Measurements from ENCODE around the gene FLOT2. TPM values are rescaled to one million over a fixed set of nuclear protein-coding genes. Genes with fewer than 3 reads are reported as not detected.

The FLOT2 gene
- total RNA-seq, 4 donors from 2014 or later = 44.8 to 81.8 (median 65.2) TPM

DNA sequence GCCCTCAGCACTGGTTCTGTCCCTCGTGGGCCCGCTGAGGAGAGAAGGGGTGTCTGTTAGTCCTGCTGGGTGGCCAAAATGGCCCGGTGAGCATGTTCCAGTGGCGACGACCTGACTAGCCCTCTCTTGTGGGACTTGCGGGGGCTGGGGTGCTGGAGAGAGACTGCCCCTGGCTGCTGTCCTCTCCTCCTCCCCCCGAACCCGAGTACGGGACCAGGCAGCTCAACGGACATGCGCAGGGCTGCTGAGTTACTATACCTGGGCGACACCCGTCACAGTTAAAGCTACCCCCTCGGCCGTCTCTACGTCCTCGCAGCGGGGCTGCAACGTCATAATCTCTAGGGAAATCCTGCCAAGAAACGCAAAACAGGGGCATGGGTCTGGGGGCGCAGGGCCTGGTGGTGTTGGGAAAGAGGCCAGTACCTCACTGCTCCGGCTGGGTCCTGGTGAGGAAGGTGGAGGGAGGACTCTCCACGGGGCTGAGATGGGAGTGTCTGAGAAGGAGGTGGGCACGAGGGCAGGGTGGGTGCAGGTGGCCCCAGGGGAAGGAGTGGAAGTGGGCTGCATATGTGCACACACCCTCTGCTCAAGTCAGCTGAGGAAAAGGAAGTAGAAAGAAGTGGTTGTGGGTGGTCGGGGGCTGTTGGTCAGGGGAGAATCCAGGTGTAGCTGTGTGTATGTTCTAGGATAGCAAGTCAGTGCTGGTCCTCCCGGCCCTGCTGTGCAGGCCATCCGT lies 13.4 kb downstream of the FLOT2 start:
- no peak for DNase-seq
- Histone ChIP-seq H3K9me3 (no peaks in the 10 kb centered on the region), H3K27ac (no peak overlapping the region), H3K4me1 (no peaks in the 10 kb centered on the region), H3K27me3 (no peaks in the 10 kb centered on the region), H3K36me3 (peaks cover 51 to 97% (median 63%) of the 10 kb centered on the region in 3 donors), H3K4me3 (no peak overlapping the region)
- TF ChIP-seq, protein P1, sequence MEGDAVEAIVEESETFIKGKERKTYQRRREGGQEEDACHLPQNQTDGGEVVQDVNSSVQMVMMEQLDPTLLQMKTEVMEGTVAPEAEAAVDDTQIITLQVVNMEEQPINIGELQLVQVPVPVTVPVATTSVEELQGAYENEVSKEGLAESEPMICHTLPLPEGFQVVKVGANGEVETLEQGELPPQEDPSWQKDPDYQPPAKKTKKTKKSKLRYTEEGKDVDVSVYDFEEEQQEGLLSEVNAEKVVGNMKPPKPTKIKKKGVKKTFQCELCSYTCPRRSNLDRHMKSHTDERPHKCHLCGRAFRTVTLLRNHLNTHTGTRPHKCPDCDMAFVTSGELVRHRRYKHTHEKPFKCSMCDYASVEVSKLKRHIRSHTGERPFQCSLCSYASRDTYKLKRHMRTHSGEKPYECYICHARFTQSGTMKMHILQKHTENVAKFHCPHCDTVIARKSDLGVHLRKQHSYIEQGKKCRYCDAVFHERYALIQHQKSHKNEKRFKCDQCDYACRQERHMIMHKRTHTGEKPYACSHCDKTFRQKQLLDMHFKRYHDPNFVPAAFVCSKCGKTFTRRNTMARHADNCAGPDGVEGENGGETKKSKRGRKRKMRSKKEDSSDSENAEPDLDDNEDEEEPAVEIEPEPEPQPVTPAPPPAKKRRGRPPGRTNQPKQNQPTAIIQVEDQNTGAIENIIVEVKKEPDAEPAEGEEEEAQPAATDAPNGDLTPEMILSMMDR (IDR thresholded peaks at IDR 0.05) = no peak
- no peak for TF ChIP-seq POLR2A (IDR thresholded peaks at IDR 0.05)
- WGBS, 2 donors = 81% methylated on average over 12 to 14 of the region's 27 CpGs
- intact Hi-C loops (cut with DNase I) = no loop called here

DNA sequence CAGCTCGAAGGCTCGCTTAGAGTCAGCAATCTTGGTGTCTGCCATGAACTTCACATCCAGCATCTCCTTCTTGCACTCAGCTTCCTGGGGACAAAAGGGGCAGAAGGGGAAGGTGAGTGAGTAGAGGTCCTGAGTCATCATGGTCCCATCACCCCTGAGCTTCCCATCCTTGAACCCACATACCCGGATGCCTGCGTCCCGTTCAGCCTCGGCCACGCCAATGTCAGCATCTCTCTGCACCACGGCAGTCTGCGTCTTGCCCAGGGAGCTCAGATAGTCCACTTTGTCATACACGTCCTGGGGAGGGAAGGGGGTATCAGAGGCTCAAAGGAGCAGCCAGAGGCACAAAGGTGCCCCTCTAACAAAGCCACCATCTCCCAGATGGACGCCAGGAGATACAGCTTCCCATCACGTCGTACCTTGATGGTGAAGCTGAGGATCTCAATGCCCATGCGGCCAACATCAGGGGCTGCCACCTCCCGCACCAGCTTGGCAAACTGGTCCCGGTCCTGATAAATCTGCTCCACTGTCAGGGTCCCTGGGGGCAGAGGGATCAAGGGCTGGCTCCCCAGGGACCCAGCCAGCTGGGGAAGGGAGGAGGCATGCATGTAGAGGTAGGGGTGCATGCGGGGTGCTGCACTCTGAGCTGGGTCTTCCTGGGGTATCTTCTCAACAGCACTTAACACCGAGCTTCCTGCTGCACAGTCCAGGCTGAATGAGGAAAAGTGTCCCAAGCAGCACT lies 15.2 kb downstream of the FLOT2 start:
- H3K9me3 ChIP-seq = no peaks in the 10 kb centered on the region
- no peaks in the 10 kb centered on the region for H3K27me3 ChIP-seq
- TF ChIP-seq, protein P1 (IDR thresholded peaks at IDR 0.05) = no peak
- no peak for TF ChIP-seq POLR2A (IDR thresholded peaks at IDR 0.05)
- no peaks in the 10 kb centered on the region for H3K4me1 ChIP-seq
- no peak overlapping the region for H3K27ac ChIP-seq
- H3K36me3 ChIP-seq = peaks cover 49 to 100% (median 70%) of the 10 kb centered on the region in 3 donors
- H3K4me3 ChIP-seq = no peak overlapping the region
- intact Hi-C loops (cut with DNase I) = no loop called here
- 93 to 95% methylated on average over 10 to 13 of the region's 18 CpGs for WGBS, 2 donors
- DNase-seq = no peak

DNA sequence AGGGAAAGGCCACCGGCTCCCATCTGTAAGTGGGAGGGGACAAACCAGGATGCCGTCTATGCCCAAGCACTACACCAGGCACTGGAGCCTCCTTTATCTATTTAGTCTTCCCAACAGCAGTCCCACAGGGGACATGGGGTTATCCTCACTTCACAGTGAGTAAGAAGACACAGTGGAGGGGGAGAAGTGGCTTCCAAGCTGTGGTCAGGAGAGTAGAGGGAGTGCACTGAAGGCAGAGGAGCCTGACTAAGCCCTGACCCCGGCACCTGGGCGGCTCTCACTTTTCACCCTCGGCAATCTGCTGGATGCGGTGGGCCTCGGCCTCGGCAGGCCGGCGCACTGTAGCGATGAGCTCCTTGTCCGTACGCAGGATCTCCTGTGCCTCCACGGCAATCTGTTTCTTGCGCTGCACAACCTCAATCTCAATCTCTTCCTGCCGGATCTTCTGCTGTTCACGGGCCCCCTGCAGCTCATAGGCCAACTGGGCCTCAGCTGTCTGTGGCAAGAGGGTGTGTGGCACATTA lies 15.9 kb downstream of the FLOT2 start:
- Histone ChIP-seq H3K27ac (no peak overlapping the region), H3K4me1 (no peaks in the 10 kb centered on the region), H3K27me3 (no peaks in the 10 kb centered on the region), H3K36me3 (peaks cover 46 to 93% (median 70%) of the 10 kb centered on the region in 3 donors), H3K9me3 (no peaks in the 10 kb centered on the region), H3K4me3 (no peak overlapping the region)
- 92 to 95% methylated on average over 13 to 17 of the region's 17 CpGs for WGBS, 2 donors
- TF ChIP-seq, protein P1 (IDR thresholded peaks at IDR 0.05) = no peak
- no peak for TF ChIP-seq POLR2A (IDR thresholded peaks at IDR 0.05)
- no peak for DNase-seq
- intact Hi-C loops (cut with DNase I) = no loop called here

DNA sequence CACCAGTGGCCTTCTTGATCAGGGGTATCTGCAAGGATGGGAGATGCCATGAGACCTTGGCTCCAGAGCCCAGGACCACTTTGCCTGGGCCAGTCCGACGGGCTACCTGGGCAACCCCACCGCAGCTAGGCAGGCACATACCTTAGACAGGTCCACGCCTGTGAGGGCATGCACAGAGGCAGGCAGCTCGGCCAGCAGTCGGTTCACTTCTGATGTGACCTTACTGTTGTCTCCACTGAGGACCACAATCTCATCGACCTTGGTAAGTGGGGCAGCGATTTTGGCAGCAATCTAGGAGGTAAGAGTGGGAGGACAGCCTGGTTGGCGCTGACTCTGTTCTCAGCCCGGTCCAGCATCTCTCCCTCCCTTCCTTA lies 17.0 kb downstream of the FLOT2 start:
- TF ChIP-seq, protein P1 (IDR thresholded peaks at IDR 0.05) = no peak
- no peak for TF ChIP-seq POLR2A (IDR thresholded peaks at IDR 0.05)
- Histone ChIP-seq H3K36me3 (peaks cover 45 to 82% (median 70%) of the 10 kb centered on the region in 3 donors), H3K9me3 (no peaks in the 10 kb centered on the region), H3K4me3 (no peak overlapping the region), H3K27me3 (no peaks in the 10 kb centered on the region), H3K27ac (no peak overlapping the region), H3K4me1 (peaks cover 0 to 9% (median 0%) of the 10 kb centered on the region in 3 donors)
- intact Hi-C loops (cut with DNase I) = no loop called here
- WGBS, 2 donors = 74 to 87% methylated on average over 4 to 6 of the region's 10 CpGs
- DNase-seq = no peak

All from esophagus squamous epithelium (tissue), 5 donors.